Mesendoderm (in vitro differentiated cells): ENCODE measurements around the gene CD34.

Source experiments
- DNase-seq: peaks from one replicate; pipeline ENCODE4 v3.0.0; 2013
- H2AK5ac ChIP-seq: 2 replicates; pipeline ENCODE4 v1.6.1; 2013; ENCODE audit warnings: low read length, inconsistent platforms
- H2BK120ac ChIP-seq: 2 replicates; pipeline ENCODE4 v1.6.1; 2013; ENCODE audit warnings: low read depth, mild to moderate bottlenecking, low read length, moderate library complexity, mixed read lengths
- H2BK15ac ChIP-seq: replicated peaks from 2 replicates; pipeline ENCODE4 v1.6.1; 2013; ENCODE audit warnings: low read depth, mild to moderate bottlenecking, moderate library complexity
- H2BK5ac ChIP-seq: 2 replicates; pipeline ENCODE4 v1.6.1; 2013; ENCODE audit warnings: low read length, inconsistent platforms
- H3K18ac ChIP-seq: 2 replicates; pipeline ENCODE4 v1.6.1; 2013; ENCODE audit warnings: mild to moderate bottlenecking, low read length, mixed read lengths
- H3K23ac ChIP-seq: one replicate; pipeline ENCODE4 v1.6.1; 2013; ENCODE audit warnings: low read length
- H3K27ac ChIP-seq: 2 replicates; pipeline ENCODE4 v1.5.1; 2013; ENCODE audit warnings: low read depth, mild to moderate bottlenecking, inconsistent platforms, low read length, moderate library complexity
- H3K27me3 ChIP-seq: 2 replicates; pipeline ENCODE4 v1.6.1; 2013; ENCODE audit warnings: low read length, control low read depth, mild to moderate bottlenecking, inconsistent platforms; ENCODE audit not compliant: insufficient read depth, poor library complexity
- H3K36me3 ChIP-seq: 2 replicates; pipeline ENCODE4 v1.6.1; 2013; ENCODE audit warnings: low read length, inconsistent platforms; ENCODE audit not compliant: control insufficient read depth, insufficient read depth
- H3K4ac ChIP-seq: one replicate; pipeline ENCODE4 v1.6.1; 2013; ENCODE audit warnings: low read depth, mild to moderate bottlenecking, low read length, moderate library complexity
- H3K4me1 ChIP-seq: 2 replicates; pipeline ENCODE4 v1.6.1; 2013; ENCODE audit warnings: low read depth, low read length, inconsistent platforms; ENCODE audit not compliant: control insufficient read depth
- H3K4me2 ChIP-seq: 2 replicates; pipeline ENCODE4 v1.6.1; 2013; ENCODE audit warnings: low read length
- H3K4me3 ChIP-seq: 2 replicates; pipeline ENCODE4 v1.5.1; 2013; ENCODE audit warnings: mild to moderate bottlenecking, low read length
- H3K56ac ChIP-seq: one replicate; pipeline ENCODE4 v1.6.1; 2013; ENCODE audit warnings: low read length
- H3K79me1 ChIP-seq: 2 replicates; pipeline ENCODE4 v1.6.1; 2013; ENCODE audit warnings: low read length, inconsistent platforms
- H3K79me2 ChIP-seq: 2 replicates; pipeline ENCODE4 v1.6.1; 2013; ENCODE audit warnings: mild to moderate bottlenecking, low read length; ENCODE audit not compliant: control insufficient read depth, insufficient read depth
- H3K9ac ChIP-seq: 2 replicates; pipeline ENCODE4 v1.6.1; 2013; ENCODE audit warnings: low read length, inconsistent platforms
- H4K5ac ChIP-seq: one replicate; pipeline ENCODE4 v1.6.1; 2013; ENCODE audit warnings: low read length
- H4K8ac ChIP-seq: one replicate; pipeline ENCODE4 v1.6.1; 2013; ENCODE audit warnings: low read depth, mild to moderate bottlenecking, control low read depth, low read length, moderate library complexity
- WGBS: extraction: QIAGEN DNeasy Blood & Tissue Kit; methylation state at CpG from one replicate; pipeline ENCODE4 v1.1.7; 2013; ENCODE audit warnings: low lambda C conversion rate, missing lambda C conversion rate; ENCODE audit not compliant: insufficient coverage; ENCODE audit errors: extremely low coverage; 5-methylcytosine and 5-hydroxymethylcytosine counted together

CD34 gene

GRCh38 chr1:207925210-207925609 is 14.3 kb upstream of the CD34 start:
- H4K5ac ChIP-seq: no peak overlapping the region
- H2BK15ac ChIP-seq: no peak overlapping the region
- H4K8ac ChIP-seq: no peak overlapping the region
- no CpG with 5 or more reads among the region's 8 CpGs for WGBS
- no peak overlapping the region for H2BK120ac ChIP-seq
- H3K4me3 ChIP-seq: no peak overlapping the region
- peak; percentile 71 for DNase-seq
- no peak overlapping the region for H3K23ac ChIP-seq
- H3K79me2 ChIP-seq: no peaks in the 10 kb centered on the region
- H3K4me1 ChIP-seq: no peaks in the 10 kb centered on the region
- no peaks in the 10 kb centered on the region for H3K79me1 ChIP-seq
- H3K4me2 ChIP-seq: no peak overlapping the region
- H3K27me3 ChIP-seq: no peaks in the 10 kb centered on the region
- H3K27ac ChIP-seq: no peak overlapping the region
- no peak overlapping the region for H2BK5ac ChIP-seq
- no peak overlapping the region for H2AK5ac ChIP-seq
- H3K9ac ChIP-seq: no peak overlapping the region
- H3K56ac ChIP-seq: no peak overlapping the region
- H3K36me3 ChIP-seq: no peaks in the 10 kb centered on the region
- no peak overlapping the region for H3K18ac ChIP-seq
- H3K4ac ChIP-seq: no peak overlapping the region

- no peaks in the 10 kb centered on the region for H3K4me1 ChIP-seq
- H3K9ac ChIP-seq: no peak overlapping the region
- no peak overlapping the region for H3K4me2 ChIP-seq
- H2BK120ac ChIP-seq: no peak overlapping the region
- H3K27ac ChIP-seq: no peak overlapping the region
- no peaks in the 10 kb centered on the region for H3K36me3 ChIP-seq
- no peaks in the 10 kb centered on the region for H3K79me1 ChIP-seq
- no peak overlapping the region for H4K5ac ChIP-seq
- H2BK15ac ChIP-seq: no peak overlapping the region
- DNase-seq: peak; percentile 13
- H3K27me3 ChIP-seq: no peaks in the 10 kb centered on the region
- no peak overlapping the region for H2AK5ac ChIP-seq
- no peak overlapping the region for H2BK5ac ChIP-seq
- no peak overlapping the region for H3K23ac ChIP-seq
- H4K8ac ChIP-seq: no peak overlapping the region
- H3K56ac ChIP-seq: no peak overlapping the region
- no CpG with 5 or more reads among the region's 7 CpGs for WGBS
- H3K4me3 ChIP-seq: no peak overlapping the region
- H3K18ac ChIP-seq: no peak overlapping the region
- H3K79me2 ChIP-seq: no peaks in the 10 kb centered on the region
- no peak overlapping the region for H3K4ac ChIP-seq
Measured at GRCh38 chr1:207923561-207923960, 12.6 kb upstream of the CD34 start.

- no peak overlapping the region for H2BK15ac ChIP-seq
- H3K9ac ChIP-seq: no peak overlapping the region
- H2BK5ac ChIP-seq: no peak overlapping the region
- H2AK5ac ChIP-seq: no peak overlapping the region
- H3K4me2 ChIP-seq: no peak overlapping the region
- no peak overlapping the region for H3K18ac ChIP-seq
- no peak overlapping the region for H3K23ac ChIP-seq
- no peaks in the 10 kb centered on the region for H3K36me3 ChIP-seq
- H2BK120ac ChIP-seq: no peak overlapping the region
- H3K79me1 ChIP-seq: no peaks in the 10 kb centered on the region
- H3K79me2 ChIP-seq: no peaks in the 10 kb centered on the region
- H4K8ac ChIP-seq: no peak overlapping the region
- H3K27me3 ChIP-seq: no peaks in the 10 kb centered on the region
- no peaks in the 10 kb centered on the region for H3K4me1 ChIP-seq
- no peak overlapping the region for H3K4me3 ChIP-seq
- no CpG with 5 or more reads among the region's 5 CpGs for WGBS
- H3K27ac ChIP-seq: no peak overlapping the region
- no peak overlapping the region for H4K5ac ChIP-seq
- no peak for DNase-seq
- H3K56ac ChIP-seq: peak overlapping the region; percentile 31
- no peak overlapping the region for H3K4ac ChIP-seq
Measured at GRCh38 chr1:207923121-207923520, 12.2 kb upstream of the CD34 start.

DNA sequence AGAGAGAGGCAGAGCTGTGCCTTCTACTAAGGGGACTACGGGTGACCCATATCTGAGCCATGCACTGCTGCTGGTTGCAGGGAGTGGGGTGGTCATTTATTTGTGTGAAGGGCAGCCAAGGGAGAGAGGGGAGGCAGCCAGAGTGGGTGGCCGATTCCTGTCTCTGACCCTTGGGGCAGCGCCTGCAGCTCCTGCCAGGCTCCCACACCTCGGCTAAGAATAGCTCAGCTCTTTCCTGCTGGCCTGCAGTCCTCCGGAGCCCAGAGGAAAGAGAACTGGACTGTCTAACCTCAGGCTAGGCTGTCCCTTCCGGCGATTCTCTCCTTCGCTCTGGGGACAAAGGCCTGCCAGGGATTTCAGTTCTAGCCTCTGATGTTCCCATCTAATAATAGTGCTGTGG is 11.6 kb upstream of the CD34 start:
- Histone ChIP-seq H3K9ac (no peak overlapping the region), H3K23ac (no peak overlapping the region), H3K27ac (no peak overlapping the region), H3K79me2 (no peaks in the 10 kb centered on the region), H3K4ac (no peak overlapping the region), H3K18ac (no peak overlapping the region), H2AK5ac (no peak overlapping the region), H3K36me3 (no peaks in the 10 kb centered on the region), H2BK15ac (no peak overlapping the region), H2BK5ac (no peak overlapping the region), H3K79me1 (no peaks in the 10 kb centered on the region), H3K56ac (no peak overlapping the region), H3K4me2 (no peak overlapping the region), H4K8ac (no peak overlapping the region), H4K5ac (no peak overlapping the region), H2BK120ac (no peak overlapping the region), H3K4me3 (no peak overlapping the region), H3K27me3 (no peaks in the 10 kb centered on the region), H3K4me1 (no peaks in the 10 kb centered on the region)
- WGBS: no CpG with 5 or more reads among the region's 8 CpGs
- DNase-seq: no peak

- H2BK5ac ChIP-seq: no peak overlapping the region
- no peak overlapping the region for H3K56ac ChIP-seq
- H3K23ac ChIP-seq: no peak overlapping the region
- no peaks in the 10 kb centered on the region for H3K36me3 ChIP-seq
- no peaks in the 10 kb centered on the region for H3K27me3 ChIP-seq
- H2BK15ac ChIP-seq: no peak overlapping the region
- H3K4me3 ChIP-seq: no peak overlapping the region
- no peak overlapping the region for H4K5ac ChIP-seq
- no peak overlapping the region for H3K4me2 ChIP-seq
- no CpG with 5 or more reads among the region's 3 CpGs for WGBS
- no peak for DNase-seq
- H2AK5ac ChIP-seq: no peak overlapping the region
- no peak overlapping the region for H3K9ac ChIP-seq
- no peak overlapping the region for H3K18ac ChIP-seq
- no peak overlapping the region for H4K8ac ChIP-seq
- no peak overlapping the region for H2BK120ac ChIP-seq
- H3K79me2 ChIP-seq: no peaks in the 10 kb centered on the region
- no peaks in the 10 kb centered on the region for H3K79me1 ChIP-seq
- no peaks in the 10 kb centered on the region for H3K4me1 ChIP-seq
- no peak overlapping the region for H3K4ac ChIP-seq
- no peak overlapping the region for H3K27ac ChIP-seq
Measured at GRCh38 chr1:207921321-207921720, 10.4 kb upstream of the CD34 start.

- Histone ChIP-seq H3K56ac (no peak overlapping the region), H2BK5ac (no peak overlapping the region), H2BK120ac (no peak overlapping the region), H4K8ac (no peak overlapping the region), H4K5ac (no peak overlapping the region), H3K27me3 (no peaks in the 10 kb centered on the region), H3K79me1 (no peaks in the 10 kb centered on the region), H3K18ac (no peak overlapping the region), H2BK15ac (no peak overlapping the region), H3K4me3 (no peak overlapping the region), H3K4me2 (no peak overlapping the region), H3K4ac (no peak overlapping the region), H3K4me1 (no peaks in the 10 kb centered on the region), H3K27ac (no peak overlapping the region), H3K36me3 (no peaks in the 10 kb centered on the region), H3K9ac (no peak overlapping the region), H3K79me2 (no peaks in the 10 kb centered on the region), H3K23ac (no peak overlapping the region), H2AK5ac (no peak overlapping the region)
- WGBS: no CpG with 5 or more reads among the region's 2 CpGs
- no peak for DNase-seq
Measured at GRCh38 chr1:207920444-207921021, 9.6 kb upstream of the CD34 start.
